Mammary epithelial cell (primary cell): Measurements from ENCODE around the gene TES.

Source experiments
- EZH2 ChIP-seq: IDR thresholded peaks from 2 replicates; pipeline ENCODE4 v1.6.1; 2012; ENCODE audit warnings: low read length, inconsistent platforms, borderline replicate concordance
- TF ChIP-seq, protein P1 (sequence below), 2 donors: IDR thresholded peaks in 1 of 2; conservative IDR thresholded peaks in 1 of 2; 2 replicates each; pipeline ENCODE4 v1.5.1; 2011 to 2012; ENCODE audit warnings: inconsistent platforms in 2 of 2, low read length in 2 of 2, mild to moderate bottlenecking in 2 of 2, control low read depth in 1 of 2, low read depth in 1 of 2; ENCODE audit not compliant: insufficient read depth in 1 of 2; ENCODE audit errors: extremely low read depth in 1 of 2

DNA sequence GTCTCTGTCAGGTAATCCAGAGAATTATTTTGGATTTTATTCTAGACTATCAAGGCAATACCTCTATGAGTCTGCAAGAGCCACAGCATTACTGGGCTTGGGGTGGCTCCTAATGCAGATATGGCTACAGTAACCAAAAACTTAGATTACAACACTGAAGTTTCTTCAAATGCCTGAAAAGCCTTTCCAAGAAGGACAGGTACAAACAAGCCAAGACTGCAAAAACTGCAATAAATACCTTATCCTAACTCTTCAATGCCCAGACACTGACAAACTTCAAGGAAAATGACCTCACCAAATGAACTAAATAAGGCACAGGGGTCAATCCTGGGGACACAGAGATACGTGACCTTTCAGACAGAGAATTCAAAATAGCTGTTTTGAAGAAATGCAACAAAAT, 82.0 kb downstream of the TES start:
- TF ChIP-seq, protein P1, sequence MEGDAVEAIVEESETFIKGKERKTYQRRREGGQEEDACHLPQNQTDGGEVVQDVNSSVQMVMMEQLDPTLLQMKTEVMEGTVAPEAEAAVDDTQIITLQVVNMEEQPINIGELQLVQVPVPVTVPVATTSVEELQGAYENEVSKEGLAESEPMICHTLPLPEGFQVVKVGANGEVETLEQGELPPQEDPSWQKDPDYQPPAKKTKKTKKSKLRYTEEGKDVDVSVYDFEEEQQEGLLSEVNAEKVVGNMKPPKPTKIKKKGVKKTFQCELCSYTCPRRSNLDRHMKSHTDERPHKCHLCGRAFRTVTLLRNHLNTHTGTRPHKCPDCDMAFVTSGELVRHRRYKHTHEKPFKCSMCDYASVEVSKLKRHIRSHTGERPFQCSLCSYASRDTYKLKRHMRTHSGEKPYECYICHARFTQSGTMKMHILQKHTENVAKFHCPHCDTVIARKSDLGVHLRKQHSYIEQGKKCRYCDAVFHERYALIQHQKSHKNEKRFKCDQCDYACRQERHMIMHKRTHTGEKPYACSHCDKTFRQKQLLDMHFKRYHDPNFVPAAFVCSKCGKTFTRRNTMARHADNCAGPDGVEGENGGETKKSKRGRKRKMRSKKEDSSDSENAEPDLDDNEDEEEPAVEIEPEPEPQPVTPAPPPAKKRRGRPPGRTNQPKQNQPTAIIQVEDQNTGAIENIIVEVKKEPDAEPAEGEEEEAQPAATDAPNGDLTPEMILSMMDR (conservative IDR thresholded peaks at IDR 0.05 in 1 of 2, IDR thresholded peaks at IDR 0.05 in 1 of 2; ENCODE audit: extremely low read depth in 1 of 2, insufficient read depth in 1 of 2, low read depth in 1 of 2, low read length in 2 of 2): no peak
- TF ChIP-seq EZH2: no peak
